Posterior cingulate gyrus (tissue), 11 donors: ENCODE results near the gene PRR20B.
"Not testable (repeated sequence)": the region's sequence is repeated elsewhere in the genome, so short reads cannot be mapped to it uniquely, and the experiment has no call there.

Source experiments
- DNase-seq, 10 donors: peaks; one replicate each; pipeline versions ENCODE4 v3.0.0 to v3.0.0-alpha.2; 2020 to 2021; ENCODE audit warnings: mixed read lengths in 3 of 10
- intact Hi-C: fragments of 100-400 bp; cut with DNase I; formaldehyde crosslinking; loops from one replicate; pipeline ENCODE4 v1.15.1; 2023

The PRR20B gene

GRCh38 chr13:57147188-57147587, at the start of gene PRR20B:
TSS of gene PRR20B (plus strand) at chr13:57147488. CDS start at chr13:57147875, 387 bp downstream.
- DNase-seq, intact Hi-C loops: not testable (repeated sequence)

GRCh38 chr13:57114945-57115344, 32.3 kb upstream of the PRR20B start:
- no peak for DNase-seq
- intact Hi-C loops, result no loop called here

GRCh38 chr13:57123681-57124080, 23.6 kb upstream of the PRR20B start:
- intact Hi-C loops, result no loop called here
- DNase-seq, result peak in 4 of 10 donors; percentile 7 to 79 (median 30)

- intact Hi-C loops, result no loop called here
- DNase-seq, result no peak
These were observed 18.4 kb upstream of the PRR20B start for GRCh38 chr13:57128909-57129308.

- intact Hi-C loops, result no loop called here
These were observed 11.2 kb upstream of the PRR20B start for GRCh38 chr13:57136093-57136492.

GRCh38 chr13:57137585-57137984, 9.7 kb upstream of the PRR20B start:
- intact Hi-C loops, result no loop called here
- no peak for DNase-seq

More at GRCh38 chr13:57136093-57136492, 11.2 kb upstream of the PRR20B start:
- no peak for DNase-seq

- intact Hi-C loops, result no loop called here
- peak in 1 of 10 donors; percentile 11 for DNase-seq
These were observed 8.3 kb upstream of the PRR20B start for GRCh38 chr13:57138988-57139387.

- intact Hi-C loops, result not testable (repeated sequence)
- peak in 2 of 10 donors; percentile 23 to 46 for DNase-seq
These were observed 7.5 kb upstream of the PRR20B start for GRCh38 chr13:57139781-57140180.

- intact Hi-C loops, result not testable (repeated sequence)
- DNase-seq, result peak in 2 of 10 donors; percentile 18 to 69
These were observed 6.9 kb upstream of the PRR20B start, which contains the start of gene PRR20A for GRCh38 chr13:57140235-57140968. TSS of gene PRR20A (plus strand) at chr13:57140918. CDS start at chr13:57141305, 387 bp downstream.

GRCh38 chr13:57148106-57148505, 818 bp downstream of the PRR20B start:
- intact Hi-C loops, result not testable (repeated sequence)
- peak in 3 of 10 donors; percentile 2 to 73 (median 24) for DNase-seq

- DNase-seq, intact Hi-C loops: not testable (repeated sequence)
These were observed 6.5 kb downstream of the PRR20B start, which contains the start of gene PRR20C for GRCh38 chr13:57153761-57154160. TSS of gene PRR20C (plus strand) at chr13:57154061. CDS start at chr13:57154448, 387 bp downstream.

- intact Hi-C loops, DNase-seq: not testable (repeated sequence)
These were observed 13.0 kb downstream of the PRR20B start, which contains the start of gene PRR20D for GRCh38 chr13:57160332-57160731. TSS of gene PRR20D (plus strand) at chr13:57160632. CDS start at chr13:57161019, 387 bp downstream.

GRCh38 chr13:57166897-57167296, 19.6 kb downstream of the PRR20B start, which contains the start of gene PRR20E:
TSS of gene PRR20E (plus strand) at chr13:57167197. CDS start at chr13:57167584, 387 bp downstream.
- intact Hi-C loops, DNase-seq: not testable (repeated sequence)

GRCh38 chr13:57191667-57192066, 44.4 kb downstream of the PRR20B start:
- intact Hi-C loops, result no loop called here
- DNase-seq, result no peak
